Stimulated activated CD8-positive, alpha-beta memory T cell treated with anti-CD3 and anti-CD28 coated beads, Interleukin-15, amount 100 ng/mL, for 4 hours (primary cell): ENCODE results near the gene NEMP2.
"Not testable (repeated sequence)": the region's sequence is repeated elsewhere in the genome, so short reads cannot be mapped to it uniquely, and the experiment has no call there.

Experiments used
- DNase-seq, 2 donors: peaks; one replicate each; pipeline ENCODE4 v3.0.0-alpha.2; 2020; ENCODE audit warnings: low read depth in 2 of 2

Gene NEMP2

DNA sequence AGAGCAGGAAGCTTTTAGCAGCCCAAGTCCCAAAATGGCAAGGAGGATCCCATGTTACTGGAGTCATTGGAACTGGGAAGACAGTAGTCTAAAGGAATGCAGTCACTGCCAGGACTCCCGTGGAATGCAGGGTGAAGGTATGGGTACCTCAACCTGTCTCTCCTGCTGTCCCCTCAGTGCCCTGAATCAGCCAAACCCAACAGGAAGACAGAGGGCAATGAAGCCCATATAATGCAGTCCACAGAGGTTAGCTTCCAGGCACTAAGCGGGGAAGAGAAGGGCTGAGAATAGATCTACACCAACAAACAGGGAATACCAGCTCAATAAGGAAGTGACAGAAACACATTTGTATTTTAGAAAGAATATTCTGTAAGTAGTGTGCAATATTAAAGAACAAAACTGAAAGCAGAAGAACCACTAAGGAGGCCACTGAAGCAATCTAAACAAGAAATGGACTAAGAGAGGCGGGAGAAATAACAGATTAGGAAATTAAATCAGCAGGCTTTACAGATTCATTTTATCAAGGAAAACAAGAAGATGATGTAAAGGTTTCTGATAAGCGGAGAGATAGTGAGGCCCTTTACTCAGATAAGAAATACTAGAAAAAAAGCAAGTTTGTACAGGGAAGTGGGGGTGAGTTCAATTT is 8.3 kb downstream of the NEMP2 start:
- no peak for DNase-seq

DNA sequence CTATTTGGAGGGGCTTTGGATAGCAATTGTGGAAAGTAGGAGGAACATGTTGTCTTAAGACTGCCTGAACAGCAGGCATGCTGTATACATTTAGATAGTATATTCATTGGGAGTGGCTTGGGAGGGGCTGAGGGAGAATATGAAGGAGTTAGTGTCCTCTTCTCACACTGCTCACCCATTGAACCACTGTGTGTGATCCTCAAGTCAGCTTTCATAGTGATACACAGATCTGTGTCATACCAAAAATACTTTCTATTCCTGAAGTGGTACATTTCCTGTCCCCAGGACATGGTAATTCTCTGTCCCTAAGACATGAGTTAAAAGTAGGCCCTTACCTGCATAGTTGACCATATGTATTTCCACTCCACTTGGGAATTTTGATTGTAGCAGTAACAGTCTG is 9.6 kb downstream of the NEMP2 start:
- no peak for DNase-seq

DNA sequence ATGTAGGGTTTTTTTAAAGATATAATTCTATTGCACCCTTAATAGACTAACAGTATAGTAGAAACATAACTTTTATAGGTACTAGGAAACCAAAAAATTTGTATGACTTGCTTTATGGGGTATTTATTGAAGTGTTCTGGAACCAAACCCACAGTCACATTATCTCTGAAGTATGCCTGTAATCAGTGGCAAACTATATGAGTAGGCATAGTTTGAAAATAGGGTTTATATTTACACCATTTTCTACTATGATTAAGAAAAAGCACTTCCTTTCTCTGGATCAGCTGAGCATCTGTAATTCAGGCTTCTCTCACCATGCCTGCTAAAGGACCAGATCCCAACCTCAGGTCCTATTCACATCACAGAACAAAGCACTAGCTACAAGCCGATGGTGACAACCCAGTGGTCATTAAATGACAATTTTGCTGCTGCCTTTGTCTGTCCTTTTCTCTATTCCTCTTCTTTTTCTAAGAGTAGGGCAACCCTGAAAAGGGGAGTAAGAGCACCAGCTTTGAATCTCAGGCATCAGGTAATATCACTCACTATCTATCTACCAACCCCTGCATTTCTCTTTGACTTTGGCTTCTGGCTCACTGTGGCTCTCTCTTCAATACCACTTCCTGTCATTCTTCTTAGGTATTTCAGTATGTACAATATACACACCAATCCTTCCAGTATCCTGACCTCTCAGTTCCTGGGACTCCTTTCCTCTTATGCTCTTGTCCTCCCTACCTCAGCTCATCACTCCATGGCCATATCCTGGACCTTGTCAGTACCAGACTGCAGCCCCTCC is 14.4 kb downstream of the NEMP2 start:
- no peak for DNase-seq

DNA sequence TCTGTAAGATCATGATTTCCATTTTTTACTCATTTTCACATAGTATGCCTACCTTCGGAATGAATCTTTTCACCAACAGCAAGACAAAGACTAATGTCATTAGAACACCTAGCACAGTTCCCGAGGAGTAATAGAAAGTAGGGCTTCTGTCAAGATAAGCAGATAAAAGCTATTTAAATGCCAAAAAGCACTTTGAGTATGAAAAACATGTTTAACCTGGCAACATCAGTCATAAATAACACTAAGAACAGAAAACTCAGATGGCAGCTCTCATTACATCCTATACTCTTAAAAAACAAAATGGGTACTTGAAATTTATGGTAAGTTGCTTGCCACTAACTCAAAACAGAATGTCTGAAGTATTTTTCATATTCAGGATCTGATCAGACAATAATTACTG is 17.1 kb downstream of the NEMP2 start:
- no peak for DNase-seq

DNA sequence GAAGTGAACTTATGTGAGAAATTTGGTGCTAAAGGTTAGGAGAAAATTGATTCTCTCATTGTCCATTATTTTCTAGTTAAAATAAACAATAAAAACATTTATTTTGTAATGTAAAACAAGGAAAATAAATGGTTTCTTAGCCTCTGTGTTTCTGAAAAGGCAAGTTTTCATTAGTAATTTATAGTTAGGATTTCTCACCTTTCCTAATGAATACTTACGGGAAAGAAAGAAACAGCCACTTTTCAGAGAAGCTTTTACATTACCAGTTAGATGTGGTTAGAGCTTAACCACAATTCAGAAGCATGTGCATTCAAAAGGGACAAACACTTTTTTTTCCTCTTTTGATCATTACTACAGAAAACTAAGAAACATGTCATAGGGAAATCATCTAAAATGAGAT is 18.8 kb downstream of the NEMP2 start:
- DNase-seq = no peak

DNA sequence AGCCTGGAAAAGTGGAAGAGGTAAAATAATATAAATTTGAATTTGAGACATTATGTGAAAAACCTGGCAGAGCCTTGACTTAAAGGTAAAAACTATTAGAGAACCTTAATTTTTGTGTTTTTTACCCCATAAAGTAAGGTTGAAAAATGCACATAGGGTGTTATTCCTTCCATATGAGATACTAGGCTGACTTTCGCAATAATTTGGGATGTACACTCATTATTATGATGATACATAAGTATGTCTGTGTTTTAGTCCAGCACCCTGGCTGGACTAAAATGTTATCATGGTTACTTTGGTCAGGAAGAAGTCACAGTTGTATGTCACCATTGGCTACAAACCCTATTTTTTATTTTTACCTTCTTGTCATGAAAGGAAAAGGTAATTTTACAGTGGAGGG is 19.8 kb downstream of the NEMP2 start:
- DNase-seq = no peak

DNA sequence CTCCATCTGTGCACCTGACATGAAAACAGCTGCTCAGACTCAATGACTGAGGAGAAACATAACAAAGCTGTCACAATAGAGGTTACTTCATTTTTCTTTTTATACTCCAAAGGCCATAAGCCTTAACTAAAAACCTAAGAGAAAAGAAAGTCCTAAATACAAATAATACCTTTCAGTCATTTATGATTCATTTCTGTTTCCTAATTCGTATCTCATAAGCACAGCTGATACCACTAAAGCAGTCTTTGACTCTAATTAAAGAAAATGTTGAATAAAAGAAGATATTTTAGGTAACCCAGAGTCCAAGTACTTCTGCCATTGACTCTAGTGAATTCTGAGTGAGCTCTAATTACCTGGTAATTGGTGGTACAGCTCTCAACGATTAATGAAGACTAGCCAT is 20.6 kb downstream of the NEMP2 start:
- DNase-seq = no peak

DNA sequence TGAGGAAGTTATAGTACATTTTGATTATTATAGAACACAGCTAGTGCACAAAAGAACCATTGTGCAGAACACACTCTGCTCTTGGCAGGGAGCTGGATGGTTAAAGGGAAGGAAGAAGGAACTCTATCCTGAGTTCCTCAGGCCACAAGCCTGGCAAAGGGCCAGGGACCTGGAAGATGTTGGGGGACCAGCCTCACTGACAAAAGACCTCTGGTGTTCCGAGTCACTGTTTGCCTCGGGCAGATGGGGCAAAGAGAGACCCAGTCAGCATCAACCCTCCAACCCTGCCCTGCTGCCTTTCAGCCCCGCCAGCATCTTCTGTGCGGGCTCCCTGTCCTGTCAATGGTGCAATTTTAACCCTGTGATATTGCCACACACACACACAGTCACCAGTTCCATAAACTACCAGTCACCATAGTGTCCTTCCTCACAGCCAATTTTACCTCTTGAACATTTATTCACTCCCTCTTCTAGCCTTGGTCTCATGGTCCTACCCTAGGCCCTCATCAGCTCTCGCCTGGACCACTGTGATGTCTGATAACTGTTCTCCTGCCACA is 21.9 kb downstream of the NEMP2 start:
- DNase-seq = no peak

DNA sequence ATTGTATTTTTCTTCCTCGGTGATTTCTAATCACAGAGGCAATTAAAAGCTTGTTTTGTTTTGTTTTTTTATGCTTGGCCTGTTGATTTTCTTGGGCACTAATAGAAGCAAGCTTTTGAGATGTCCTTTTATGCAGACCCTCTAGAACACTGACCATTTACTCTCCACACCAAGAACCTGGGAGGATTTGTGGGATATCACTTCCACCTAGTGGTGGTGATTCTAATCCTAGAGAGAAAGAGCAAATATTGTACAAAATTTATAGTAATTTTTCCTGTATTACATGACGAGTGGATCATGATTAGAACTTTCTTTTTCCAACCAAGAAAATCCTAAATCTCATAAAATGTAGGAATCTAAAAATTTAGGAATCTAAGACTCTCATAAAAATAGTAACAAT is 23.4 kb downstream of the NEMP2 start:
- DNase-seq = no peak

DNA sequence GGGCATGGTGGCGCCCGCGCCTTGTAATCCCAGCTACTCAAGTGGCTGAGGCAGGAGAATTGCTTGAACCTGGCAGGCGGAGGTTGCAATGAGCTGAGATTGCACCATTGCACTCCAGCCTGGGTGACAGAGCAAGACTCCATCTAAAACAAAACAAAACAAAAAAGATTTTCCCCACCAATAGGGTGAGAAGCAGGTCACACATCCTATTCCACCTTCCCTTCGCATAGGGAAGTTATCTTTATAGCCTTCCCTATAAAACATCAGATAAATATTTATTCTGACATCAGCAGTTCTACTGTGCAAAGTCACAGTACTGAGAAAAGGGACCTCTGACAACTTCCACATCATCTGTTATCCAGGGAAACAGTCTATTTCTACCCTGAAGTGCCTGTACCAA is 24.6 kb downstream of the NEMP2 start:
- DNase-seq = not testable (repeated sequence)

DNA sequence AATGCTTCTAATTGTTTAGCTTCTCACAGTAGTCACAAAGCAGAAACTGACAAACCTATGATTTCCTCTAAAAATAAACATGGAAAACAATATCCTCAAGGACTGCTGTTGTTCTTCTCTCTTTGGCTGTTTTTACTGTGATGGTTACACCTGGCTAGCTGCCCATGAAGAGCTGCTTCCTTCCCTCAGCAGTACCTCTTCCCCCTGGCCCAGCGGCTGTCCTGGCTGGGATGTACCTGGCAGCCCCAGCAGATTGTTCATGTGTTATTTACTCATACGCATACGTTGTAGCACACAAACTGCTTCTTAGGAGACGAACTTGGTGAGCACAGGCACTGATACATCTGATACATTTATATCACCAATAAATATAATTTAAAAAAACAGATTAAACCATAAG is 27.4 kb downstream of the NEMP2 start:
- no peak for DNase-seq

DNA sequence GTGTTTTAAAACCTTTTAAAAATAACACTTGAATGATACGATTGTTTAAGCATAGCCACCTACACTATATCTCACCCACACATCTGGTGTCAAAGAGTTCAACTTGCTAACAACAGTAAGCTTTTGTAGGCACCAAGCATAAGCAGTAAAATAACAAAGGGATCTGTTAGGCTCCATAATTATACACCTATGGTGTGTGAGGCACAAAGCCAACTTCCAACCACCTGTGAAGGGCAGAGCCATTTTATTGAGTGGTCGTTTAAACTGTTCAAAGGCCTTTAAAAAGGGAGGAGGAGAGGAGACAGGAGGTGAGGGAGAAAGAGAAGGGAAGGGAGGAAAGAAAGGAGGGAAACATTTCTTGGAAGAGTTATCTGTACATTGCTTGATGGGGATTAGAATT is 27.9 kb downstream of the NEMP2 start:
- no peak for DNase-seq

DNA sequence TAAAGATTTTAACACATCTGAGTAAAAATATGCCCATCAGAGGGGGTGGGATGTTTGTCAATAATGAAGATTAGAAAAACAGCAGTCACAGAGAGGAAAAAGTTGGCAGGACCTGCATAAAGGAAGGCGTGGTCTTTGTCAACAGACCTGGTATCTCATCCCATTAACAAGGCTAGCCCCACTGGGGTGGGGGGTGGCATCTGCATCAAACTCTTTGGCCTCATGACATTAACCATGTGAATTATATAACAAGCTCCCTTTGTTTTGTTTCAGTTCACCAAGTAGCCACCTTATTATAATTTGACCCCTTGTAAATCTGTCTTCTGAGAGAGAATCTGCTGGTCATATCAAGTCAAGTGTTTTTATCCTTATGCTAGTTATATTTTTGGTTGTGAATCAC is 28.8 kb downstream of the NEMP2 start:
- DNase-seq = no peak

DNA sequence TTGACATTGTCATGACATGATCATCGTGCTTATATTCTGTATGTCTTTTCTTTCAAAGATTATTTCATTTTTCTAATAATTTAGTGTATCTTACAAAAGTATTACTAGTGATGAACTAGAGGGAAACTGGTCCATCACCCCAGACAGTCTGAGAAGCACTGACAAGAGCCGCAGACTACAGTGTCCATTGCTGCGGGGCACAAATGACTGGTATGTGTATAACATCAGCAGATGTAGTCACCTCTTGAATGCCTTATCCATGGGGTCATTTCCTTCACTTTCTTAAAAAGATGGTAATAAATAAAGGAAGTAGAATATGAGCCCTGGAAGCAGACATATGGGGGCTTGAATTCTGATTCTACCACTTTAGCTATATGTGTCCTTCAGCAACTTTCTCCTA is 29.6 kb downstream of the NEMP2 start:
- DNase-seq = no peak

DNA sequence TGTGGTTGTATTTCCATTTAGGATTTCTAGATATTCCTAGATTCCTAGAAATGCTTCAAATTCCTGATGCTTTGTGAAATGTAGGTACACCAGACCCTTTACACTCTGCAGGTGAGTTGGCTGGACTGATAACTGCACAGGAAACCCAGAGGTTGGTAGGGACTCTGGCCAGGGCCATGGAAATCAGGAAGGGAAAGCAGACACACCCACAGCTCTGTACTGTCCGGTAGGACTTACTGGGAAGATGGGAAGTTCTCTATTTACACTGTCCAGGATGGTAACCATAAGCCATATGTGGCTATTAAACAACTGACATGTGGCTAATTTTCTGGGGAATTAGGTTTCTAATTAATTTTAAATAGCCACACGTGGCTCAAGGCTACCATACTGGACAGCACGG is 31.4 kb downstream of the NEMP2 start:
- no peak for DNase-seq

DNA sequence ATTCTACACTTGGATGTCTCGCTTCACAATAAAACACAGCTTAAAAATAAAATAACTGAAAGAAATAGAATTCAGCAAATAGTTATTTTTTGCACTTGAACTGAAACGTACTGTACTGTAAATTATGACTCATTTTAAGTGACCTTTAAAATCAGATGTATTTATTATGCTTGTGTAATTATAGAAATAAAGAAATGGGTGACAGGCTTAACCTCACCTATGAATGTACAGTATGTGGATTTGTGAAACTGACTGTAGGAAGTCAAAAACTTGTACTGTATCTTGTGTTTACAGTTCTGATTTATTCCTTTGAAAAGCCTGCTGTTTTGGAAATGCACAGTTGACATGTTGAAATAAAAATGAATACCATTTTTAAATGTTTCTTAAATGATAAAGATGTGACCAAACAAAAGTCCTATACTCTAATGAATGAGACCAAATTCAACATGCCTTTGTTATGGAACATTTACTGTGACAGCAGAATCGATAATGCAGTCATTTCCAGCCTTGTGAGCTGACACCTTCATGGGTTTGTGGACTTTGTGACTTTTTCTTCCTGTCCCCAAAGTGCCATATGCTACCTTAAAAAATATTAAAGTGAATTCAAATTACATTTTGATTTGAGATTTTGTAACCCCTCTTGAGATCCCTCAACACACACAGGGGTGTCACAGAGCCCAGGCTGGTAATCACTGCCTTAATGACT is 32.7 kb downstream of the NEMP2 start:
- DNase-seq = no peak

DNA sequence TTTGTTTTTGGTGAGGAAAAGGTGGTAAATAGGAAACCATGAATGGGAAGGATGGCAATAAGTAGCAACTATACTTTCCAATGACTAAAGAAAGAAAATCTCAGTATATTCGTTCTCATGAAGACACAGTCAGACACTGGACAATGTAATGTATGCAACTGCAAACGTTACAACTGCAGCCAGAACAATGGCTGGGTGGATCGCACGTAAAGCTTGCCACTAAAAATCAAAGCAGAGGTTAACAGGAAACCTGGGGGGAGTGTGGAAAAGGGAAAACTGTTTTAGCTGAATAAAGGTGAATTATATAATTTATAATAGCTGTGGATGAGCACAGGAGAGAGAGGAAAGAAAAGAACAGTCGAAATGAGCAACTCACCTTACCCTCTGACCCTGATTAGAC is 33.3 kb downstream of the NEMP2 start:
- no peak for DNase-seq

DNA sequence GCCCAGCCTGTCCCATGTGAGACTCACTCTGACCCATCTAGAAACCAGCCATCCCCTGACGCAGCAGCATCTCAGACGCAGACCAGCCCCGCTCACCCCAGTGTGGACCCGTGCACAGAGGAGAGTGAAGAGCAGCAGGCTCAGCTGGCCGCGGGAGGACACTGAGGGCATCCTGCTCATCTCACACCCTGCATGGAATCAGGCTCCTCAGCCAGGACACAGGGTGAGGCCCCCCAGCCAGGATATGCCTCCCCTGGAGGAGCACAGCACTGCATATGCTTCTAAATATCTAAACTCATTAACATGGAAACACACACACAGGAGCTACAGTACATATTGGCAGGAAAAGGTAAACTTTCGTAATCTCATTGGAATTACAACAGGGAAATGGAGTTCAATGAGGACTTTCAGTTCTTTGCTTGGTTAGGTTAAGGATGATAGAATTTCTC is 34.4 kb downstream of the NEMP2 start:
- no peak for DNase-seq

DNA sequence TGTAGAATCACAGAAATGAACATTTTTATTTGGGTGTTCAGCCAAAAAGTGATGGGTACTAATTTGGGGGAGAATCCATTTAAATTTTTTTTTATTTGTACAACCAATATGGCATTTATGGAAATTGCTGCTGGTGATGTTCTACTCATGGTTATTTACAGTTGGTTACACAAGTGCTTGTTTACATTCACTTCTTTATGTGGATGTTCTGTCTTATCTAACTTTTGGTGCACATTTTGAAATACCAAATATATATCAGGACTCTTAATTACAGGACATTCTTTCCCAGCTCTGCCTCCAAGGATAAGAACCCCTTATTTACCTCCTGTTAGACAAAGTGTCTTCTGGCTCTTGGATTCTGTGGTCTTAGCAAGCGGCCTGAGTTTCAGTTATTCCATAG is 35.2 kb downstream of the NEMP2 start:
- no peak for DNase-seq

DNA sequence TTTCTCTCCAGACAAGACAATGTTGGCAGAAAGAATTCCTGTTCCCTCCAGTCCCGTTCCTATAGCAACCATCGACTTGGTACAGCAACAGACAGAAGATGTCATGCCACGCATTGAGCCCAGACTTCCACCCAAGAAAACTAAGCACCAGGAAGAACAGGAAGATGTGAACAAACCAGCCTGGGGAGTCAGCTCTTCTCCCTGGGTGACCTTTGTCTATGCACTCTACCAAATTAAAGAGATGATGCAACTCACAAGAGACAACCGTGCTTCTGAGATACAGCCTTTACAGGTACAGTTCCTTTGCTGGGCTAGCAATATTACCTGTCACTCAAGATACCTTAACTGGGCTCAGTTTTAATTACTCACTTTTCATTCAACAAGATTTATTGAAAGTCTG is 37.1 kb downstream of the NEMP2 start:
- no peak for DNase-seq

DNA sequence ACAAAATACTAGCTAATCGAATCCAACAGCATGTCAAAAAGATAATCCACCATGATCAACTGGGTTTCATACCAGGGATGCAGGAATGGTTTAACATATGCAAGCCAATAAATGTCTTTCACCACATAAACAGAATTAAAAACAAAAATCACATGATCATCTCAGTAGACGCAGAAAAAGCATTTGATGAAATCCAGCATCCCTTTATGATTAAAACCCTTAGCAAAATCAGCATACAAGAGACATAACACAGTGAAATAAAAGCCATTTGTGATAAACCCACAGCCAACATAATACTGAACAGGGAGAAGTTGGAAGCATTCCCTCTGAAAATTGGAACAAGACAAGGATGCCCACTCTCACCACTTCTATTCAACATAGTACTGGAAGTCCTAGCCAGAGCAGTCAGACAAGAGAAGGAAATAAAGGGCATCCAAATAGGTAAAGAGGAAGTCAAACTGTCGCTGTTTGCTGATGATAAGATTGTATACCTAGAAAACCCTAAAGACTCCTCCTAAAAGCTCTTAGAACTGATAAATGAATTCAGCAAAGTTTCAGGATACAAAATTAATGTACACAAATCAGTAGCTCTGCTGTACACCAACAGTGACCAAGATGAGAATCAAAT is 39.8 kb downstream of the NEMP2 start:
- DNase-seq = not testable (repeated sequence)

DNA sequence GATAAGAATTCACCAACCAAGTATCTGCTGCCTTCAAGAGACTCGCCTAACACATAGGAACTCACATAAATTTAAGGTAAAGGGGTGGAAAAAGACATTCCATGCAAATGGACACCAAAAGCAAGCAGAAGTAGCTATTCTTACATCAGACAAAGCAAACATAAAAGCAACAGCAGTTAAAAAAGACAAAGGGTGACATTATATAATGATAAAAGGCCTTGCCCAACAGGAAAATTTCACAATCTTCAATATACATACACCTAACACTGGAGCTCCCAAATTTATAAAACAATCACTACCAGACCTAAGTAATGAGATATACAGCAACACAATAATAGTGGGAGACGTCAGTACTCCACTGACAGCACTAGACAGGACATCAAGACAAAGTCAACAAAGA is 41.4 kb downstream of the NEMP2 start:
- no peak for DNase-seq
